CD4-positive, alpha-beta T cell treated with Interleukin-17A for 4 hours (primary cell): ENCODE data around the gene ERN1.

Source experiments
- DNase-seq: peaks from one replicate; pipeline ENCODE4 v3.0.0-alpha.2; 2020; ENCODE audit warnings: mixed read lengths

ERN1 gene

DNA sequence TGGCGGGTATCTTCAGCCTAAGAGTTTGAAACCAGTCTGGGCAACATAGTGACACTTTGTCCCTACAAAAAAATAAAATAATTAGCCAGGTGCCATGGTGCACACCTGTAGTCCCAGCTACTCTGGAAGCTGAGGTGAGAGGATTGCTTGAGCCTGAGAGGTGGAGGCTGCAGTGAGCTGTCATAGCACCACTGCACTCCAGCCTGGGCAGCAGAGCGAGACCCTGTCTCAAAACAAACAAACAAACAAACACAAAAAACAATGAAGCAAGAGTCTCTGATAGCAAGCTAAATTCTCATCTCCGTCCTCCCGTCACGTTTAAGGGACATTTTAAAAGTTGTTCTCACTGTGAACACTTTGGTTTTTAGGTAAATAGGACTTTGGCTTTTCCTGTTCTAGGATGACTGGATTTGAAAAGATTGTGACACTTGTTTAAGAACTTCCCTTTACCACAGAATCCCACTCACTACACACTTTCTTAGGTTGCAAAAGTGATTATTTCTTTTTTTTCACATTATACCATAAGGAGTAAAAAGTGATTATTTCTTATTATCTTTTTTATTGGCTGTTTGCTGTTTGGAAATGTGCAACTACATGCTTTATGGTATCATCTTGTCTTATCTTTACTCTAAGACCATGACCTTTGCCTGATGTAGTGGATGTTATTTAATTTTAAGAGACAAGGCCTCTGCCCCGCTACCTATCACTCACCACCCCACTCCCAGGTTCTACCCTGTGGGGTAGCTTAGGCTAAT is 4.4 kb upstream of the ERN1 start:
- no peak for DNase-seq

GRCh38 chr17:64133546-64134215 is 3.7 kb upstream of the ERN1 start:
- peak; percentile 28 for DNase-seq

DNA sequence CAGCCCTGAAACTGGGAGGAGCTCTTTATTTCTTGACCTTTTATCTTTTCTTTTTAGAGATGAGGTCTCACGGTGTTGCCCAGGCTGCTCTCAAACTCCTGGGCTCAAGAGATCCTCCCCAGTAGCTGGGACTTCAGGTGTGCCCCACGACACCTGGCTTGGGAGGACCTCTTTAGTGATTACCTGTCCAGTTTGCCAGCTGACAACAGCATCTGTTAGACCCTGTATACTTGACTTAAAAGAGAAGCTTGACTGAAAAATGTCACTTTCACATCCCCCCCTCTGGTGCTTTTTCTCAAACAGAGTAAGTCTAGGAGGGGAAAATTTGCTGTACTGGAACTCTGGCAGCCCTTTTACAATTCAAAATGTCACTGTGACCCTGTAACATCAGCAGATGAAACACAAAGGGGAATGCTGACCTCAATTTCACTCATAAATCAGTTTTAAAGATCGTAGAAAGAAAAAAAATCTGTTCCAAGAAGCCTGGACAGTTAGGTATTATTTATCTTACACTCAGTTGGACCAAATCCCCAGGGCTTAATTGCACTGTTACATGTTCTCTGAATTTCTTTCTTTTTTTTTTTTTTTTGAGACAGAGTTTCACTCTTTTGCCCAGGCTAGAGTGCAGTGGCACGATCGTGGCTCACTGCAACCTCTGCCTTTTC is 1.8 kb upstream of the ERN1 start:
- DNase-seq: no peak

DNA sequence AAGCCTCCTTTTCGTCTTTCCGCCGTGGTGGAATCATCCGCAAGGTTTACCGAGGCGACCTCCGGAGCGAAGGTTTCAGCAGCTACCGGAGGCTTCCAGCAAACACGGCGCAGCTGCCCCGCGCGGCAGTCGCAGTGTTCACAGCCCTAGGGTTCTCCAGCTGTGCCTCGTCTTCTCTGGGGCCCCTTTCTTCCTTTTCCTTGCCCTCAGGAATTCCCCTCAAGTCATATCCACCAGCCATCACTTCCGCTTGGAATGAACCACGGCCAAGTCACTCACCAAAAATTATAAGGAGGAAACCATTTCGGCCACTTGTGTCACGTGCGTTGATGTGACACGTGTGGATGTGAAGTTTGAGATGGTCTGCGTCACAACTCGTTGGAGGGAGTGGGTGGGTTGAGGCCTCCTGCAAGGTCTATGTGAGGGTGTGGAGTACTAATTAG is 636 bp upstream of the ERN1 start:
- DNase-seq: no peak

GRCh38 chr17:64129515-64129764 is 504 bp downstream of the ERN1 start:
- DNase-seq: no peak

DNA sequence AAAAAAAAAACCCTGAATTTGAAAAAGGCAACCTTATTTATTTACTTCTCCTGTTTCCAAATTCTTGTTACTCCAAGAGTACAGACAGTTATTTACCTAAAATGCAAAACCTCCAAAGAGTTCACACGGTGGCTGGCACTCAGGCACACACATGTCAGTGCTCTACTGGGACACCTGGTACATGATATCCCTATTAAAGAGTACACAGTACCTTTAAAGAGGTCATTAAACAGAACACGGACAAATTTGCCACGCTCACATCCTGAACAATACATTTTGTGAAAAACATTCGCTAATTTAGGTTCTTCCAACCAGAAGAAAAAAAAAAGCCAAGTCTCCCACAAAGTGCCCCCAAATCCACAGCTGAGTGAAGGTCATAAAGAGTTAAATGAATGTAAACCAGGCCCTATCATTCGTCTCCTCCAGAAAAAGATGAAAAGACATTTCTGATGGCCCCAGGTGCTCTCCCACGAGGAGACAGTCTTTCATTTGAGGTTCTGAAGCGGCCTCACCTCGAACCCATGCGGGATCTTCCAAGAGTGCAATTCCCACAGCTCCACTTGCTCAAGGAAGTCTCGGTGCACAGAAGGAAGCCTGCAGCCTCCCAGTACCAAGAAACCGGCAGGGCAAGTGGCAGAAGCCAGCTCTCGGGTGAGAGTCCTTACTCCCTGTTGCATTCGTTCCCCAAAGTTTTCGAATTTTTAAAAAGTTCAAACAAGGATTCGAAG is 993 bp downstream of the ERN1 start:
- peak; percentile 34 for DNase-seq

DNA sequence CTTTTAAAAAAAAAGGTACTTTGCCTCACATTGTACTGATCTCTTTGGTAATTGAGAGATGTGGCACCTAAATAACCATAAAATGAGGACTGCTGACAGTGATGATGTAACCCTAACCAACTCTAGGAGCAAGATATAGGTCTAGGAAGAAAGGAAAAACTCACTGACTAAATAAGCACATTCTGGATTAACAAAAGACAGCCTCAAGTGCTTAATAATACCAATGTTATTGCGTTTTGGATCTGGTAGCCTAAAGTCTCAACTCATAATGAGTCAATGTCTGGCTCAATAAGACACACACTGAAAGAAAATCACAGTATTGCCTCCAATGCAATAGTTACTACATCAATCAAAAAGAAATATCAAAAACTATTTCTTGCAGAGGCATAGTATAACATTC is 3.0 kb downstream of the ERN1 start:
- no peak for DNase-seq

DNA sequence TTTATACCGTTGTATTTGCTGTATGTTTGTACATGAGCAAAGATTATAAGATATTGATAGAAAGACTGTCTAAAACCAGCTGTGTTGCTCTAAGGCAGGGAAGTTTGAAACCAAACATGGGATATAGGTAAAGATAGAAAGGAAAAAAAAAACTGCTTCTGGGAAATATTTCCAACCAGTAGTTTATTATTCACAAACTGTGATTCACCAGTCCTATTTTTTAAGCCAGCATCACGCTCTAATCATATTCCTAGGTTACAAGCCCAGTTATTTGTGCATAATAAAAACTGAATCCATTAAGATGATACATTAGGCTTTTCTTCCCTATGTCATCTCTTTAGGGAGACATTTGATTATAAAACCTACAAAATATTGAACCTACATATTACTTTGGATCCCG is 4.0 kb downstream of the ERN1 start:
- no peak for DNase-seq

DNA sequence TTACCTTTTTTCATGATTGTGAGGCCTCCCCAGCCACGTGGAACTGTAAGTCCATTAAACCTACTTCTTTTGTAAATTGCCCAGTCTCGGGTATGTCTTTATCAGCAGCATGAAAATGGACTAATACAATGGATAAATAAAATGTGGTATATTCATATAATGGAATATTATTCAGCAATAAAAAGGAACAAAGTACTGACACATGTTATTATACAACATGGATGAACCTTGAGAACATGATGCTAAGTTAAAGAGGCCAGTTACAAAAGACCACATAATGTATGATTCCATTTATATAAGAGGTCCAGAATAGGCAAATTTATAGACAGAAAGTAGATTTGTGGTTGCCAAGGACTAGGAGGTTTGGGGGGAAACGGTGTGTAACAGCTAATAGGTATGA is 5.3 kb downstream of the ERN1 start:
- no peak for DNase-seq

GRCh38 chr17:64123114-64123513 is 6.8 kb downstream of the ERN1 start:
- no peak for DNase-seq

GRCh38 chr17:64120972-64121786 is 8.8 kb downstream of the ERN1 start:
- peak; percentile 47 for DNase-seq

DNA sequence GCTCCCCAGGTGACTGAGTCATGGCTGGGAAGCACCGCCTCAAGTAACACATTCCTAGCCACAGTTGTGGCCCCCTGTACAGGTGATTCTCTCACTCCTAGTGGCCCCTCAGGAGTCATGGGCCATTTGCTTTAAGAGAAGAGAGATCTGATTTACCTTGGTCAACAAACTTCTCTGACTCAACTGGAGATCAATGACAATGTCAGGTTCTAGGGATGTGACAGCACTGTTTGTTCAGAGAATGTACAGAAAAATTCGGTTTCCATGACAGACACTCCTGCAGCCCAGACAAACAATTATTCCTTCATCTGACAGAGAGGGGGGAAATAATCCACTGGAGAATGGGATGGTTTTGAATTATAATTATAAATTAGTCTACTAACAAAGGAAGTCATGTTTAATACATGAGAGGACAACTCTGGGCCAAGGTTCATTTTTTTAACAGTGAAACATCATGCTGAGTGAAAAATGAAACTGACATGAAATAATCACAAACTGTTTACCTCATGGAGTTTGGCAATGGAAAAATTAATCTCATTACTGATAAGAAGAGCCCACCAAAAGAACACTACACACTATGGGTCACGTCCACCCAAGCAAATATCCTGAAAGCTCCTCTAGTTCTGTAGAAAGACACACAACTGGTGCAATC is 9.7 kb downstream of the ERN1 start:
- no peak for DNase-seq

DNA sequence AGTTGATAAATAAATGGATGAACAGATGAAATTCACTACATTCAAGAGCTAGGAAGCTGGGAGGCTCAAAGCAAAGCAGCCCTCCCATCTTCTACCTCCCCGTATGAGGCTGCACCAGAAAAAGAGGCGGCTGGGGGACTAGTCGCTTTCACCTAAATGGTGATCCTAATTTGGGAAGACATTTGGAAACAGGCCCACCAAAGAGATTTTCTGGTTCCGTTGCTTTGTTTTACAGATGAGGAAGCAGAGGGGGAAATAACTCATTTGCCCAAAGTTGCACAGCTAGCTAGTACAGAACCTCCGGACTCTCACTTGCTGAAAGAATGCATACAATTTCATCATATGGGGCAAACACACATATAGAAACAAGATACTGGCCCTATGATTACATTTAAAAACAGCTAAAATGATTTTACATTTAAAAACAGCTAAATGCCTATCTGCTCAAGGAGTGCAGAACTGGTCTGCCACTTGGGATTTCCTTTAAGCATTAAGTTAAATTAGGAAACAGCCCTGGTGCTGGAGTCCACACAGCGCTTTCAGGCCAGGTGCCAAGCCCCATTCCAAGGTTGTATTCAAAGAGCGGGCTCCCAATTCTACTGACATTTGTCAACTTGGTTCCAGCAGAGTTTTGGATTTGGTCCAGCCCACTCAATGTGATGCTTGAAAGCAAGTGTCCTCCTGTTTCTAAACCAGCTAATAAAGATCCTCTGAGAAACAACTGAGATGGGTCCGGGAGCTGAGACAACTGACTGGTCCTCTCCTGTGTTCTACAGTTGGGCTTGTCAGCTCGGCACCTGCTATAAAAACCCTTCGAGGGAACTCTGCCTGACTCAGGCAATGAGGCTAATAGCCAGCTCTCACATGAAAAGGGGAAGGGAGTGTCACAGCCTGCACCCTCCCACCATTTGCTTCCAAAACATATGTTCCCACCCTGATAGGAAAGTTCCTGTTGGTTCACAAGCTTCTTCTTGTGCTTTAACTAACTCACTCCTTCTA is 11.7 kb downstream of the ERN1 start:
- DNase-seq: no peak

DNA sequence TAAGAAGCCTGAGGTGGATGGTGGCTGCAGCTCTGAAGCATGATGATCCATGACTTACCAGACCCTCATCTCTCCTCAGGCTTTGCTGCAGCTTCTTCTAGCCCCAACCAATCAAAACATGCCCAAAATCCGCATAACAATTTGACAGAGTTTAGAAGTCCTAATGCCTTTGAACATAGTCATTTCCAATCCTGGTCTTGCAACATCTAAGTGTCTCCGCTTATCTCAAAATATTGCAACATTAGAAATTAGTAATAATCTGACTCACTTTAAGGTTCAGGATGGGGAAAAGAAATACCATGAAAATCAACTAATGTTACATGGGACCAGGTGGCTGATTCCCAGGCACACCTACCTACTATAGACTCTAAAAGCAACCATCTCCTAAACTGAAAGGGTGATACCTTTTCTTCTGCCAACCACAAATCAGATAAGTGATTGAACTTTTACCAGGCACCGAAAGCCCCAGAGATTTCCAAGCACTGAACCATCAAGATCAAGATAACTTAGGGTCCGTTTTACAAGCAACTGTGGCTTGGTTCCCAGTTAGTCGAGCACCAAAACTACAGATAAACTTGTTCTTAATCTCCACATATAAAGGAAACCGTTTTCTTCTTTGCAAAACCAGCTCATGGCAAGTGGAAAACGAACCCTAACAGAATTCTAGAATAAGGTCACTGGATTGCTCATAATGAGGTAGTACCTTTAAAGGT is 14.0 kb downstream of the ERN1 start:
- DNase-seq: no peak

DNA sequence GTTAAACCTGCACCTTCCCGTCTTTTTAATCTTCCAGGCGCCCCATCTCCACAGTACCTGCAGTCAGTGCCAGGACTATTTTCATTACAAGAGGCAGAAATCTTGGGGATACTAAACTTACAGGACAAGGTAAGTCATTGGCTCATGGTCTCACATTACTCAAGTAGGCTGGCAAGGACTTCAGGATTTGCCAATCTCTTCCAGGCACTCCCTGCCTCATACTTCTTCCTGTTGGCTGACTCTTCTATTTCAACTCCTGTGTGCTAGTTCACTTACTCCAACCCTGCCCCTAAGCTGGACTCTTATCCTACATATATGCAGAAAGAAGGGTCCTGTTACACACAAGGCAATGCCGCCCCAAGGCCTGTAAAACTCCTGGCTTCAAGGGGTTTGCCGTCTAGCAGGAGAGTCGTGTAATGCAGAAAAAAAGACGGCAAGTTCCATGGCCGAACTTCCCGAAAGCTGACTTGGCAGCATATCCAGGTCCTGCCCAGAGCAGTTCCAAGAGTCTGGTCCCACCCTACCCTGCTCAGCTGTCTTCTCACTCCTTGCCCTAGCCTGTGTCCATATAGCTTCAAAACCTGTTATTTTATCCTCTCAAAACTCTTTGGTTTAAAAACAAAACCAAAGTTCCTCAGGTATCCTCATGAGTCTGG is 14.8 kb downstream of the ERN1 start:
- DNase-seq: no peak

DNA sequence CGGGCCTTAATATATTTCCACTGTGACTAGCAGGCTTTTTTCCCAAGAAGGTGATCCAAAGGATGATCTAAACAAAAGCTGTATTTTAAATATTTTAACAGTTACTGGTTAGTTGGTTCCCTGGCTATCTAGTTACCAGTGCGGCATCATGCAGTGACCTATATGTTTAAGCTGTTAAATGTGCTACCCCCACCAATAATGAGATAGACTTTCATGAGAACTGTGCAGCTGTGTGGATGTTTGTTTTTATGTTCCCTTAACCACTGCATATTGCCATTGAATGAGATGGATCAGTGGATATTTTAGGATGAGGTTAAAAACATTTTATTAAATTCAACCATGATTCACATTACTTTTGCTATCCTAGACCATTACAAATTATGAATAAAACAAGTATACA is 16.9 kb downstream of the ERN1 start:
- DNase-seq: no peak

GRCh38 chr17:64111831-64112230 is 18.1 kb downstream of the ERN1 start:
- no peak for DNase-seq

- DNase-seq: no peak
Measured at GRCh38 chr17:64110379-64111152, 19.4 kb downstream of the ERN1 start.

- no peak for DNase-seq
Measured at GRCh38 chr17:64109400-64109799, 20.5 kb downstream of the ERN1 start.
